GM12872 (cell line): ENCODE data around the gene TTLL11.

Experiments
- CTCF ChIP-seq: IDR thresholded peaks from 3 replicates; pipeline ENCODE4 v1.5.1; 2011; ENCODE audit warnings: low read depth, mild to moderate bottlenecking, low read length, moderate library complexity; ENCODE audit not compliant: insufficient read depth

TTLL11 gene

GRCh38 chr9:121844562-121844961, 248.5 kb downstream of the TTLL11 start:
- TF ChIP-seq CTCF, result no peak

- TF ChIP-seq CTCF, result no peak
Measured at GRCh38 chr9:121844098-121844497, 249.0 kb downstream of the TTLL11 start.

- no peak for TF ChIP-seq CTCF
Measured at GRCh38 chr9:121842612-121842978, 250.5 kb downstream of the TTLL11 start.

GRCh38 chr9:121841771-121842611, 251.1 kb downstream of the TTLL11 start:
- TF ChIP-seq CTCF, result no peak

GRCh38 chr9:121840838-121841760, 252.0 kb downstream of the TTLL11 start:
- TF ChIP-seq CTCF, result no peak

GRCh38 chr9:121839726-121840500, 253.2 kb downstream of the TTLL11 start:
- no peak for TF ChIP-seq CTCF
